Hindlimb muscle (tissue), 1 donor: ENCODE measurements around the gene FBXO5. TPM values are rescaled to one million over a fixed set of nuclear protein-coding genes. Genes with fewer than 3 reads are reported as not detected.

Experiments used
- DNase-seq: peaks from one replicate; pipeline ENCODE4 v3.0.0-alpha.2; 2013
- polyA plus RNA-seq: library from polyadenylated mRNA; unstranded; fragments of 120-200 nt; gene quantifications from one replicate; pipeline ENCODE4 v1.2.1, GENCODE V29; 2013; ENCODE audit not compliant: insufficient read length

Gene FBXO5
- polyA plus RNA-seq, 1 donor, result 11.7 TPM

DNA sequence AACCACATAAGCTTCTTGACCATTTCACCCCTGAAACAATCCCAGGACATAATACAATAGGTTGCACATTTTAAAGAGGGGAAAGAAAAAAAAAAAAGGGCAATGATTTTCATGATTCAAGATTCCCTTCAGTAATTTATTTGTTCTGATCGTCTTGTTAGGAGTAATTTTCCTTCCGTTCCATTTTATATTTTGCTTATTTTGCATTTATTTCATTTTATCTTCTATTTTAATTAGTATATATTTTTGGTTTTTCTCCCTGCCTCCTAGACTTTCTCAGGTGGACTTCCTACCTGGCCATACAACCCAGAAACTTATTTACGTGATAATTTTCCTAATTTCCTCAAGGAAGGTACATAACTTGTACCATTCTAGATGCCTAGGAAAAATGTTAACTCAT is 32.6 kb downstream of the FBXO5 start:
- no peak for DNase-seq

GRCh38 chr6:152948150-152948768 is 34.6 kb downstream of the FBXO5 start:
- peak; percentile 31 for DNase-seq

DNA sequence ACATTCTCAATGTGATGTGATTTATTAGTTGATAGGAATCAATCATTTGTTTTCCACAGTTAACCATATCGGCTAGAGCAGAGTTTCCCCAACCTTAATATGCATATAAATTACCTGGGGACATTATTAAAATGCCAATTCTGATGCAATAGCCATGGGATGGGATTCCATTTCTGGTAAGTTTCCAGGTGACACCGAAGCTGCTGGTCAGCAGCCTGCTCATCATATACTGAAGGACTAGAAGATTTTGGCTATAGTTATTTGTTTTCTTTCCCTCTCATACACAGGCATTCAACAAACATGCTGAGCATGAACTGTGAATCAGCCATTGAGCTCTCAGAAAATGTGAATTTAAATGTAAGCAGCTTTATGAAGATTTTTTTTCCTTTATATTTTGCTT is 35.8 kb downstream of the FBXO5 start:
- DNase-seq, result no peak

GRCh38 chr6:152946484-152946883 is 36.4 kb downstream of the FBXO5 start:
- DNase-seq, result no peak

GRCh38 chr6:152943260-152943897 is 39.5 kb downstream of the FBXO5 start:
- DNase-seq, result no peak

- no peak for DNase-seq
These were observed 40.4 kb downstream of the FBXO5 start for GRCh38 chr6:152942319-152942869.

DNA sequence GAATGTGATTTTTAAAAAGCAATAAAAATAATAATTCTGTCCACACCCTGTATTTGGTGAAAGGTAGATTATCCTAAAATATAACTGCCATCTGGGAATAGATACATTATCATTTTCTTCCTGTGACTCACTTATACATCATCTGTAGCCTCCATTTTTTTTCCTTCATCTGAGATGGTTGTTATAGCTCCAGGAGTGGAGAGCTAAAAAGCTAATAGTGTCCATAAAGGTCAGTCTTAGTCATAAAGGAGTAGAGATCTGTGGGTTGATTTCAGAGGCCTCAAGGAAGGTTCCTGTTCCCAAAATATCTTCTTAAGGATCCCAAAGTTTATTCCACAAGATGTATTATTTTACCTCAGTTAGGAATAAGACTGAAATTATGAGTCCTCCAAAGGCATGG is 41.1 kb downstream of the FBXO5 start:
- DNase-seq, result no peak

GRCh38 chr6:152932865-152933264 is 50.0 kb downstream of the FBXO5 start:
- DNase-seq, result no peak

DNA sequence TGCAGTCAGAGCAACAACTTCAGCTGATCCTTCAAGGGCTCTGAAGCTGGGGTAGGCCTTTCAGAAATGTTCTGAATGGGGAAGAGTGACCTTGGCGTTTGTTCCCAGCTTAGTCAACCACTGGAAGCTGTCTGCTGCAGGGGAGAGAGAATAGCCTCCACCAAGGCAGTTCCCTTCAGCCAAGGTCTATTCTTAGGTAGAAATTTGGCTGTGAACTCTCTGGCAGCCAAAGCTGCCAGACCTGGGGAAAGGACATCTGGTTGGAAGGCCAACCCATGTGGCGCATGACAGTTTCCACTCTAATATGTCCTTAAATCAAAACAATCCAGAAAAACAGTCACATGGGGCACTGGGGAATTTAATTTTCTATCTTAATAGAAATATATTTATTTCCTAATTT is 60.1 kb downstream of the FBXO5 start:
- no peak for DNase-seq

Other genes starting within 250 kb of the FBXO5 start
- gene VIP, start 232.2 kb downstream of the FBXO5 start, polyA plus RNA-seq, result 1.4 TPM
- 21.9 TPM for gene MTRF1L, start 19.7 kb upstream of the FBXO5 start, polyA plus RNA-seq
- gene RGS17, start 148.2 kb upstream of the FBXO5 start, polyA plus RNA-seq, result 0.74 TPM